ENCODE data around the gene USP24. TPM values are rescaled to one million over a fixed set of nuclear protein-coding genes. Genes with fewer than 3 reads are reported as not detected.
"Not testable (repeated sequence)": the region's sequence is repeated elsewhere in the genome, so short reads cannot be mapped to it uniquely, and the experiment has no call there.

Gene USP24
- total RNA-seq, 2 experiments from 2014 or later = 45.5 to 49.6 TPM

- CTCF ChIA-PET, POLR2A ChIA-PET: not testable (repeated sequence)
Measured at GRCh38 chr1:55026682-55027081, 188.5 kb downstream of the USP24 start.

- POLR2A ChIA-PET, CTCF ChIA-PET: not testable (repeated sequence)
Measured at GRCh38 chr1:55024163-55024562, 191.0 kb downstream of the USP24 start.

GRCh38 chr1:55021942-55022546, 193.1 kb downstream of the USP24 start:
- ChIA-PET POLR2A (no interaction called here), CTCF (interaction anchor here (0.7 to 3.5 kb wide), 15 partner anchors 9 to 135 kb away, joined by 3 to 23 read pairs (median 3); partner anchors contain the start of gene BSND)

- POLR2A ChIA-PET = no interaction called here
- CTCF ChIA-PET = interaction anchor here (0.6 to 1.0 kb wide), 2 partner anchors 55 to 75 kb away, joined by 3 read pairs; no protein-coding TSS in a partner anchor
Measured at GRCh38 chr1:55018395-55018794, 196.8 kb downstream of the USP24 start.

Other genes with a start within 250 kb of the USP24 start
- not detected for gene TMEM61, start 234.7 kb downstream of the USP24 start, total RNA-seq
- not detected for gene BSND, start 216.4 kb downstream of the USP24 start, total RNA-seq
- gene PCSK9, start 175.8 kb downstream of the USP24 start, total RNA-seq = not detected